Tibial nerve (tissue), 4 donors: ENCODE data around the gene MYMK.

Source experiments
- EP300 ChIP-seq, 2 donors: sonication (generic); formaldehyde crosslinking; IDR thresholded peaks; one replicate each; pipeline ENCODE4 v1.6.1; 2017; ENCODE audit warnings: antibody characterized with exemption in 2 of 2, mild to moderate bottlenecking in 1 of 2
- POLR2A ChIP-seq, 2 donors: fragments of 450-650 bp; IDR thresholded peaks; one replicate each; pipeline ENCODE4 v1.6.1; 2017; ENCODE audit warnings: antibody characterized with exemption in 2 of 2, mild to moderate bottlenecking in 2 of 2, moderate library complexity in 2 of 2
- TF ChIP-seq, protein P1 (sequence below), 5 experiments: fragments of 200-600 bp in 3 of 5; fragments of 450-650 bp in 2 of 5; sonication (generic) in 3 of 5; IDR thresholded peaks; one replicate each; pipeline ENCODE4 v1.5.1; 2016 to 2019; ENCODE audit warnings: antibody characterized with exemption in 5 of 5, mild to moderate bottlenecking in 3 of 5, moderate library complexity in 2 of 5

- TF ChIP-seq, protein P1, sequence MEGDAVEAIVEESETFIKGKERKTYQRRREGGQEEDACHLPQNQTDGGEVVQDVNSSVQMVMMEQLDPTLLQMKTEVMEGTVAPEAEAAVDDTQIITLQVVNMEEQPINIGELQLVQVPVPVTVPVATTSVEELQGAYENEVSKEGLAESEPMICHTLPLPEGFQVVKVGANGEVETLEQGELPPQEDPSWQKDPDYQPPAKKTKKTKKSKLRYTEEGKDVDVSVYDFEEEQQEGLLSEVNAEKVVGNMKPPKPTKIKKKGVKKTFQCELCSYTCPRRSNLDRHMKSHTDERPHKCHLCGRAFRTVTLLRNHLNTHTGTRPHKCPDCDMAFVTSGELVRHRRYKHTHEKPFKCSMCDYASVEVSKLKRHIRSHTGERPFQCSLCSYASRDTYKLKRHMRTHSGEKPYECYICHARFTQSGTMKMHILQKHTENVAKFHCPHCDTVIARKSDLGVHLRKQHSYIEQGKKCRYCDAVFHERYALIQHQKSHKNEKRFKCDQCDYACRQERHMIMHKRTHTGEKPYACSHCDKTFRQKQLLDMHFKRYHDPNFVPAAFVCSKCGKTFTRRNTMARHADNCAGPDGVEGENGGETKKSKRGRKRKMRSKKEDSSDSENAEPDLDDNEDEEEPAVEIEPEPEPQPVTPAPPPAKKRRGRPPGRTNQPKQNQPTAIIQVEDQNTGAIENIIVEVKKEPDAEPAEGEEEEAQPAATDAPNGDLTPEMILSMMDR (IDR thresholded peaks at IDR 0.05): no peak
- TF ChIP-seq POLR2A (IDR thresholded peaks at IDR 0.05) (no peak), EP300 (IDR thresholded peaks at IDR 0.05) (no peak)
Measured at GRCh38 chr9:133522073-133522910, 2.5 kb downstream of the MYMK start.
